MM.1S (cell line): ENCODE measurements around the gene PRSS38.

ENCODE experiments used
- EZH2 ChIP-seq: fragments of 300-600 bp; sonication (generic); optimal IDR thresholded peaks from 2 replicates; pipeline ENCODE3; 2017; ENCODE audit warnings: low read depth, mild to moderate bottlenecking, antibody characterized with exemption, low read length, mixed read lengths
- EZH2phosphoT487 ChIP-seq: fragments of 300-600 bp; sonication (generic); IDR thresholded peaks from 2 replicates; pipeline ENCODE4 v1.6.1; 2018; ENCODE audit warnings: antibody characterized with exemption, low read length
- TF ChIP-seq, protein P1 (sequence below): fragments of 300-600 bp; sonication (generic); IDR thresholded peaks from 2 replicates; pipeline ENCODE4 v1.5.1; 2016; ENCODE audit warnings: antibody characterized with exemption, low read length, mixed read lengths

DNA sequence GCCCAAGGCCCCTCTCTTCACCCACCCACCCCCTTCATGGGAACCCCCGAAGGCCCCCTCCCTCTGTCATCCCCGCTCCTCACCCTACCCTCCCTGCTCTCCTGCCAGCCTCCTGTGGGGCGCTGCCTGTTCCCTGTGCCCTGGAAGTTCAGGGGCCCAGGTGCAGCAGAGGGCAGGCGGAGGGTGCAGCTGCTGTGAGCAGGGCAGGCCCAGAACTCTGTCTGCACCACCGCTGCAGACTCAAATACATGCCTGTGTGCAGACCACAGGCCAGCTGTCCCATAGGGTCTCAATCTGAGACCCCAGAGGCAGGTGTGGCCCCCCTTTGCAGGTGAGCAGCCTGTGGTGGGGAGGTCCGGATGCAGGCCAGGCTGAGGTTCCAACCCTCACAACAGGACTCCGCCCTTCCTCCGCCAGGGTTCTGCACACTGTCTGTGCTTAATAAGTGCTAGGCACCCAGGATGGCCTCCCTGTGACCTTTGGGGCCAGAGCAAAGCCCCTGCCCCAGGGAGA, 69.7 kb downstream of the PRSS38 start:
- TF ChIP-seq EZH2 (no peak), EZH2phosphoT487 (no peak)
- TF ChIP-seq, protein P1, sequence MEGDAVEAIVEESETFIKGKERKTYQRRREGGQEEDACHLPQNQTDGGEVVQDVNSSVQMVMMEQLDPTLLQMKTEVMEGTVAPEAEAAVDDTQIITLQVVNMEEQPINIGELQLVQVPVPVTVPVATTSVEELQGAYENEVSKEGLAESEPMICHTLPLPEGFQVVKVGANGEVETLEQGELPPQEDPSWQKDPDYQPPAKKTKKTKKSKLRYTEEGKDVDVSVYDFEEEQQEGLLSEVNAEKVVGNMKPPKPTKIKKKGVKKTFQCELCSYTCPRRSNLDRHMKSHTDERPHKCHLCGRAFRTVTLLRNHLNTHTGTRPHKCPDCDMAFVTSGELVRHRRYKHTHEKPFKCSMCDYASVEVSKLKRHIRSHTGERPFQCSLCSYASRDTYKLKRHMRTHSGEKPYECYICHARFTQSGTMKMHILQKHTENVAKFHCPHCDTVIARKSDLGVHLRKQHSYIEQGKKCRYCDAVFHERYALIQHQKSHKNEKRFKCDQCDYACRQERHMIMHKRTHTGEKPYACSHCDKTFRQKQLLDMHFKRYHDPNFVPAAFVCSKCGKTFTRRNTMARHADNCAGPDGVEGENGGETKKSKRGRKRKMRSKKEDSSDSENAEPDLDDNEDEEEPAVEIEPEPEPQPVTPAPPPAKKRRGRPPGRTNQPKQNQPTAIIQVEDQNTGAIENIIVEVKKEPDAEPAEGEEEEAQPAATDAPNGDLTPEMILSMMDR = no peak
